IPS-18a (cell line): ENCODE measurements around the gene SND1.

Experiments used
- H3K27ac ChIP-seq: one replicate; pipeline ENCODE4 v1.5.1; 2013; ENCODE audit warnings: low read length
- H3K27me3 ChIP-seq: one replicate; pipeline ENCODE4 v1.6.1; 2013; ENCODE audit warnings: mild to moderate bottlenecking, low read length; ENCODE audit not compliant: control insufficient read depth, insufficient read depth
- H3K36me3 ChIP-seq: one replicate; pipeline ENCODE4 v1.6.1; 2013; ENCODE audit warnings: low read depth, low read length; ENCODE audit not compliant: control insufficient read depth
- H3K4me1 ChIP-seq: one replicate; pipeline ENCODE4 v1.6.1; 2013; ENCODE audit warnings: low read depth, low read length; ENCODE audit not compliant: control insufficient read depth
- H3K4me3 ChIP-seq: one replicate; pipeline ENCODE4 v1.5.1; 2013; ENCODE audit warnings: low read length
- H3K9ac ChIP-seq: one replicate; pipeline ENCODE4 v1.6.1; 2013; ENCODE audit warnings: mild to moderate bottlenecking, low read length, moderate library complexity
- H3K9me3 ChIP-seq: one replicate; pipeline ENCODE4 v1.6.1; 2013; ENCODE audit warnings: low read depth, low read length; ENCODE audit not compliant: control insufficient read depth

SND1 gene

DNA sequence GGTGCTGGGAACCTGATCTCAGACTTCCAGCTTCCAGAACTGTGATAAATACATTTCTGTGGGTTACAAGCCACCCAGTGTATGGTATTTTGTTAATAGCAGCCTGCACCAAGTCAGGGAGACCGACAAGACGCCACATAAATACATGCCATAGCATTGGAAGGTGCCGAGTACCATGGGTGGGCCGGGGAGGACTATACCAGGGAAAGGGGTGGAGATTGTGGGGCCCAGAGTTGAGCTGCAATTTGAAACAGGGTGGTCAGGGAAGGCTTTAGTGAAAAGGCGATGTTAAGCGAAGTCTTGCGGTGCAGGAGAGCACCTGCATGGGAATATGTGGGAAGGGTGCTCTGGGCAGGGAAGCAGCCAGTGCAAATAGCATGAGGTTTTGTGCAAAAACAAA, 468.1 kb downstream of the SND1 start:
- Histone ChIP-seq H3K4me1 (no peaks in the 10 kb centered on the region), H3K27me3 (peaks cover 13% of the 10 kb centered on the region), H3K4me3 (no peak overlapping the region)

DNA sequence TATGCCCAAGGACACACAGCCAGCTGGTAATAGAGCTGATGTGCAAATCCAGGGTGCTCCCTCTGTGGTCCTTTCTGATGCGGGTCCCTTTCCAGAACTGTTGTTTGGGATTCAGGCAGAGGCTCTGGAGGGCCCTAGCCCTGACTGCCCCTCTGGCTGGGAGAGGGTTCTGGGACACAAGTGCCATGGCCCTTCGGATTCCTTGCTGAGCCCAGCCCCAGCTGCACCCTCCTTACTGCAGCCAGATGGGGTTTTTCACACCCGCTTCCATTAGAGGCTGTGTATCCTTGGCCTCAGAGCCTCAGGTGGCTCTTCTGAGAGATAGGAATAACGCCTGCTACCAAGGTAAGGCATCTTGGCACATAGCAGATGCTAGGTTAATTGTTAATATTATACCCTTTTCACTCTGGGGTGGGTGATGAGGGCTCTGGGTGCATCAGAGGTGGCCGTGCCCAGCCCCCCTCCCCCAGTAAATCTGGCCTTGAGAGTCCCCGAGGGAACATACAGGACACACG, 469.0 kb downstream of the SND1 start:
- Histone ChIP-seq H3K36me3 (no peaks in the 10 kb centered on the region), H3K4me3 (no peak overlapping the region), H3K27me3 (peaks cover 6% of the 10 kb centered on the region), H3K27ac (no peak overlapping the region), H3K9me3 (no peaks in the 10 kb centered on the region), H3K4me1 (no peaks in the 10 kb centered on the region), H3K9ac (no peak overlapping the region)

More for the DNA sequence above, 468.1 kb downstream of the SND1 start:
- H3K9me3 ChIP-seq: no peaks in the 10 kb centered on the region
- H3K9ac ChIP-seq: no peak overlapping the region
- H3K27ac ChIP-seq: no peak overlapping the region
- no peaks in the 10 kb centered on the region for H3K36me3 ChIP-seq

DNA sequence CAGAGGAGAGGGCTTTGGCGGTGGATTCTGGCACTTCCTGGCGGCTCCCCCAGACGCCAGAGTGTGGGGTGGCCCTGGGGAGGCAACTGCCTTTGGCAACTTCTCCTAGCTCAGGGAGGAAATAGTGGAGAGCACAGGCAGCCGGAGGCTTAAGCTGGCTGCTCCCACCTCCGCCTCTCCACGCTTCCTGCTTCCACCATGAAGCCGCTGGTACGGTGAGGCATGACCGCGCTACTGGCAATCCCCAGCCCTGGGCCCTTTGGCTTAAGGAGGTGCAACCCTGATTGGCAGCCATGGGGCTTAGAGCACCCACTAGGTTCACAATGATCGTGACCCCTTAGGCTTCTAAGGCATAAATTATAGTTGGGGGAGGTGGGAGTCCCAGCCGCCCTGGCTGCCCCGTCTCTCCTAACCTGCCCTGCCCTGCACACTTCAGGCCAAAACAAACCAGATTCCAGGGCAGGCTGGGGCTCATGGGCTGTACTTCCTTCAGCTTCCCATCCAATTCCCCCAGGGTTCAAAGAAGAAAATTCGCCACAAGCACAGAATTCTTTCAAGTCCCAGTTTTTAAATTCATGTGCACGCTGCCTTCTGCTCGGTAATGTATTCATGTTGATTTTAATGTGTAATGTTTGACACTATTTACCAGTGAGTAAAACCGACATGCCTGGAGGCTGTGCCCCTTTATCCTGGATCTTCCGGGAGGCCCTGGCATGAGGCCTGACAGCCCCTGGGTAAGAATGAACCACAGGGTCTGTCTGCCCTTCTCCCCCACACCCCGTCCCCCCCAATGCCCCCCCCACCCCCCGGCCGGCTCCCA, 469.9 kb downstream of the SND1 start:
- Histone ChIP-seq H3K9ac (no peak overlapping the region), H3K27ac (no peak overlapping the region), H3K27me3 (no peaks in the 10 kb centered on the region)

DNA sequence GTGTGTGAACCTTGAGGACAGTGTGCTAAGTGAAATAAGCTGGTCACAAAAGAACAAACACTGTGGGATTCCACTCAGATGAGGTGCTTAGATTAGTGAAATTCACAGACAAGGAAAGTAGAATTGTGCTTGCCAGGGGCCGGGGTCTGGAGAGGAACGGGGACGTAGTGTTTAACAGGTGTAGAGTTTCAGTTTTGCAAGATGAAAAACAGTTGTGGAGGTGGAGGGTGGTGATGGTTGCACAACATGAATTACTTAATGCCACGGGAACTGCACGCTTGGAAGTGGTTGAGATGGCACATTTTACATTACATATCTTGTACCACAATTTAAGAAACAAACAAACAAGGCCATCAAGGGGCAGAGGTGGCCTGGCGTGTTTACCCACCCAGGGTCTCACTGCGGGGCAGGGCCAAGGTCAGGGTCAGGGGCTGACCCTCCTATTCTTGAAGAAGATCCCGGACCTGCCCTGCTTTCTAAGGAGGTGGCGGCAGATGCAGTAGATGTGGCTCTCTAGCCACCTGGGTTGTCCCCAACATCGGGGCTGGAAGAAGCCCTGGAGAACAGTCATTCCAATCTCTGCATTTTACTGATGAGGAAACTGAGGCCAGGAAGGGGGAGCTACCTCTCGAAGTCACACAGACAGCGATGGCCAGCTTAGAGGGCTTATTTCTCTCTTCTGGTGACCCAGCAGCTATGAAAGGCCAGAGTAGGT, 470.7 kb downstream of the SND1 start:
- no peaks in the 10 kb centered on the region for H3K4me1 ChIP-seq
- H3K27ac ChIP-seq: no peak overlapping the region
- no peak overlapping the region for H3K4me3 ChIP-seq
- no peaks in the 10 kb centered on the region for H3K36me3 ChIP-seq
- no peaks in the 10 kb centered on the region for H3K27me3 ChIP-seq
- H3K9ac ChIP-seq: no peak overlapping the region
- no peaks in the 10 kb centered on the region for H3K9me3 ChIP-seq

More for the DNA sequence above, 469.9 kb downstream of the SND1 start:
- H3K4me3 ChIP-seq: no peak overlapping the region
- H3K9me3 ChIP-seq: no peaks in the 10 kb centered on the region
- no peaks in the 10 kb centered on the region for H3K4me1 ChIP-seq
- no peaks in the 10 kb centered on the region for H3K36me3 ChIP-seq

DNA sequence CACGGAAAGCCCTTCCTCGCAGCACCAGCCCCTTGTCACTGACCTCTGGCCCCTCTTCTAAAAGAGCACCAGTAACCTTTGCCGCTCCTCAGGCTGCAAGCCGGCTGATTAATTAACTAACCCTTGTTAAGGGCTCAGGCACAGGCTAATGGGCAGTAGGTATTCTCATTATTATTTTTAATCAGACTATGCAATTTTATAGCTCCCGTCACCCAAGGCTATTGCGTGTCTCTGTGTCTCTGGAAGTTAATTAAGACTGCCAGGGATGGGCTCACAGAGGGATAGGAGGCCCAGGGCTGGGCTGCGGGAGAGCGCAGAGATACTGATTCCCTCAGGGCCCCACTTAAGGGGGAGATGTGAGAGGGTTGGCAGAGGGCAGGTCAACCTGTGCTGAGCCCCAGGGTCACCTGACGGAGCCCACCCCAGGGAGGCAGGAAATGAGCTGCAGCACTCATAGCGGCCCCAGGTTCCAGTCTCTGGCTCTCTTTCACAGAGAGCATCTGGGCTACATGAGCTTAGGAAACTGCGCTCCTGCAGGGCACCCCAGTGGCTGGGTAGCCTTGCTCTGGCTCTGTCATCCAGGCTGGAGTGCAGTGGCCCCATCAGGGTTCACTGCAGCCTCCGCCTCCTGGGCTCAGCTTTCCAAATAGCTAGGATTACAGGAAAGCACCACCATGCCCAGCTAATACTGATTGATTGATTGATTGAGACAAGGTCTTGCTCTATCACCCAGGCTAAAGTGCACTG, 471.5 kb downstream of the SND1 start:
- Histone ChIP-seq H3K9me3 (no peaks in the 10 kb centered on the region), H3K9ac (no peak overlapping the region), H3K4me1 (no peaks in the 10 kb centered on the region)

DNA sequence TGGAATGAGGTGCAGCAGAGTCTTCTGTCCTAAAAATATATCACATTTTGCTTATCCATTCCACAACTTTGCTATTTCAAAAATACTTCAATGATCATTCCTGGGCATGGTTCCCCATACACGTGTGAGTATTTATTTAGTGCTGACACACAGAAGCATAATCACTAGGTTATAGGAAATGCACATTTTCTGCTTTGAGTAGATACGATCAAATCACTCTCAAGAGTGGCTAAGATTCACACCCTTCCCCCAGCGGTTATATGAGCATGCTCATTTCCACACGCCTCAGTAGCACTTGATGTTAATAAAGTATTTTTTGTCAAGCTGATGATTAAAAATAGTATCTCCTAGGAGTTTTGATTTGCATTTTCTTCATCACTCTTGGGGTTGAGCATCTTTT, 472.8 kb downstream of the SND1 start:
- Histone ChIP-seq H3K27me3 (no peaks in the 10 kb centered on the region), H3K4me3 (no peak overlapping the region), H3K9me3 (no peaks in the 10 kb centered on the region), H3K9ac (no peak overlapping the region), H3K27ac (no peak overlapping the region), H3K4me1 (no peaks in the 10 kb centered on the region), H3K36me3 (no peaks in the 10 kb centered on the region)

More for the DNA sequence above, 471.5 kb downstream of the SND1 start:
- Histone ChIP-seq H3K27me3 (no peaks in the 10 kb centered on the region), H3K36me3 (no peaks in the 10 kb centered on the region), H3K4me3 (no peak overlapping the region), H3K27ac (no peak overlapping the region)

- Histone ChIP-seq H3K4me3 (no peak overlapping the region), H3K4me1 (no peaks in the 10 kb centered on the region), H3K9me3 (no peaks in the 10 kb centered on the region), H3K9ac (no peak overlapping the region), H3K27me3 (no peaks in the 10 kb centered on the region), H3K36me3 (no peaks in the 10 kb centered on the region), H3K27ac (no peak overlapping the region)
Observed at GRCh38 chr7:128125816-128126215, 473.8 kb downstream of the SND1 start.

GRCh38 chr7:128128401-128128800, 476.4 kb downstream of the SND1 start:
- H3K9ac ChIP-seq: no peak overlapping the region
- no peaks in the 10 kb centered on the region for H3K4me1 ChIP-seq
- no peaks in the 10 kb centered on the region for H3K9me3 ChIP-seq
- H3K36me3 ChIP-seq: no peaks in the 10 kb centered on the region
- H3K27ac ChIP-seq: no peak overlapping the region
- no peaks in the 10 kb centered on the region for H3K27me3 ChIP-seq
- H3K4me3 ChIP-seq: no peak overlapping the region

DNA sequence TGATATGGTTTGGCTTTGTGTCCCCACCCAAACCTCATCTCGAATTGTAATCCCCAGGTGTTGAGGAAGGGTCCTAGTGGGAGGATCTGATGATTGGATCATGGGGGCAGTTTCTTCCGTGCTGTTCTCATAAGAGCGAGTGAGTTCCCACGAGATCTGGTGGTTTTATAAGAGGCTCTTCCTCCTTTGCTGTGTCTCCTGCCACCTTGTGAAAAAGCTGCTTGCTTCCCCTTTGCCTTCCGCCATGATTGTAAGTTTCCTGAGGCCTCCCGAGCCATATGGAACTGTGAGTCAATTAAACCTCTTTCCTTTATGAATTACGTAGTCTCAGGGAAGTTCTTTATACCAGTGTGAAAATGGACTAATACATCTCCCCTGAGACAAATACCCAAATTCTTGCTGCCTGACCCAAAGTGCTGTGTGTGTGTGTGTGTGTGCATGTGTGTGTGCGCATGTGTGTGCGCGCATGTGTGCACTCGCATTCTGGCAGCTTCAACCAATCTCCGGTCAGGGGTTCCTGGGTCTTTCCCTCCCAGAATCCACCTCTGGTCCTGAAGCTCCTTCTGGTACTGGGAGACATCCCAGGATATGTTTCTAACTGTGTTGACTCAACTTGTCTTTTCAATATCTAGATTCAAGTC, 477.4 kb downstream of the SND1 start:
- H3K4me3 ChIP-seq: no peak overlapping the region
- no peaks in the 10 kb centered on the region for H3K36me3 ChIP-seq
- H3K9me3 ChIP-seq: no peaks in the 10 kb centered on the region
- no peak overlapping the region for H3K27ac ChIP-seq
- H3K9ac ChIP-seq: no peak overlapping the region
- H3K27me3 ChIP-seq: peaks cover 7% of the 10 kb centered on the region
- H3K4me1 ChIP-seq: no peaks in the 10 kb centered on the region

DNA sequence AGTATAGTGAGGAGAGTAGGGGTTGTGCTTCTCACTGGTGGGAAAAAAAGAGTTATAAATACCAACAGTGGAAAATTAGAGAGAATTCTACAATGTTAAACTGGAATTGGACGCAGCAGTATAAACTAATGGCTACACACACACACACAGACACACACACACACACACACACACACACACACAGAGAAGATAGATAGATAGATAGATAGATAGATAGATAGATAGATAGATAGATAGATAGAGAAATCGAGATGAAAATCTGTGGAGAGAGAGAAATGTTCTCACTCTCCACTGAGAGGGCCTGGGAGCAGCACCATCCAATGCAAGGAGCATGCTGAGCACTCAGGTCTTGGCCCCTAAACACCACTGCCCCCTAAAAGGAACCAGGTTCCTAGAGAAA, 479.1 kb downstream of the SND1 start:
- Histone ChIP-seq H3K9ac (no peak overlapping the region), H3K36me3 (no peaks in the 10 kb centered on the region), H3K9me3 (no peaks in the 10 kb centered on the region), H3K4me3 (no peak overlapping the region), H3K4me1 (peaks cover 6% of the 10 kb centered on the region), H3K27ac (no peak overlapping the region), H3K27me3 (peaks cover 21% of the 10 kb centered on the region)

- peaks cover 6% of the 10 kb centered on the region for H3K4me1 ChIP-seq
- no peaks in the 10 kb centered on the region for H3K36me3 ChIP-seq
- H3K27me3 ChIP-seq: peaks cover 27% of the 10 kb centered on the region
- H3K9ac ChIP-seq: no peak overlapping the region
- no peaks in the 10 kb centered on the region for H3K9me3 ChIP-seq
- H3K4me3 ChIP-seq: no peak overlapping the region
- H3K27ac ChIP-seq: no peak overlapping the region
Observed at GRCh38 chr7:128131731-128132130, 479.7 kb downstream of the SND1 start.
